ENCODE data around the gene DLGAP1.
"Not testable (repeated sequence)": the region's sequence is repeated elsewhere in the genome, so short reads cannot be mapped to it uniquely, and the experiment has no call there.

DNA sequence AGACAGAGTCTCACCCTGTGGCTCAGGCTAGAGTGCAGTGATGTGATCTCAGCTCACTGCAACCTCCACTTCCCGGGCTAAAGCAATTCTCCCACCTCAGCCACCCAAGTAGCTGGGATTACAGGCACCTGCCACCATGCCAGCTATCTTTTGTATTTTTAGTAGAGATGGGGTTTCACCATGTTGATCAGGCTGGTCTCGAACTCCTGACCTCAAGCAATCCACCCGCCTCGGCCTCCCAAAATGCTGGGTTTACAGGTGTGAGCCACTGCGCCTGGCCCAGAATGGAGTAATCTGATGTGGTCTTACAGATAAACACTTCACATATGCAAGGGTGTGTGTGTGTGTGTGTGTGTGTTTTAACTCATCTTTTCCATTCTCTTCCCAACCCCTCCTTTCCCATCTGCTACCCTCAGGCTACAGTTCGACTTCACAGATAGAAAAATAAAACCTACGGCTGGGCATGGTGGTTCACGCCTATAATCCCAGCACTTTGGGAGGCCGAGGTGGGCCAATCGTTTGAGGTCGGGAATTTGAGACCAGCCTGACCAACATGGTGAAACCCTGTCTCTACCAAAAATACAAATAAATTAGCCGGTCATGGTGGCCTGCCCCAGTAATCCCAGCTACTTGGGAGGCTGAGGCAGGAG, 853.9 kb downstream of the DLGAP1 start:
- TF ChIP-seq BHLHE40 (IDR thresholded peaks at IDR 0.05; ENCODE audit: borderline replicate concordance); FOXM1 (IDR thresholded peaks at IDR 0.05; ENCODE audit: borderline replicate concordance); SP1 (IDR thresholded peaks at IDR 0.05); SUZ12 (IDR thresholded peaks at IDR 0.05); HDGF (IDR thresholded peaks at IDR 0.05; ENCODE audit: borderline replicate concordance); FOXK2 (IDR thresholded peaks at IDR 0.05); FOXA1 (IDR thresholded peaks at IDR 0.05); NFRKB (IDR thresholded peaks at IDR 0.05); TARDBP (IDR thresholded peaks at IDR 0.05); LEF1 (IDR thresholded peaks at IDR 0.05; ENCODE audit: borderline replicate concordance); ARNT (IDR thresholded peaks at IDR 0.05): not testable (repeated sequence)
